Raji (cell line): ENCODE measurements around the gene RGCC.

Source experiments
- POLR2A ChIP-seq: IDR thresholded peaks from 2 replicates; pipeline ENCODE4 v1.6.1; 2011; ENCODE audit warnings: low read depth, low read length, control low read depth; ENCODE audit not compliant: insufficient read depth

Gene RGCC

GRCh38 chr13:41467425-41467945 lies 10.1 kb downstream of the RGCC start:
- TF ChIP-seq POLR2A, result no peak

- TF ChIP-seq POLR2A, result no peak
Observed at GRCh38 chr13:41468631-41469030, 11.3 kb downstream of the RGCC start.

- TF ChIP-seq POLR2A, result no peak
Observed at GRCh38 chr13:41470196-41470595, 12.8 kb downstream of the RGCC start.

GRCh38 chr13:41471785-41472184 lies 14.4 kb downstream of the RGCC start:
- no peak for TF ChIP-seq POLR2A

GRCh38 chr13:41487222-41487621 lies 29.9 kb downstream of the RGCC start:
- no peak for TF ChIP-seq POLR2A

GRCh38 chr13:41488124-41488523 lies 30.8 kb downstream of the RGCC start:
- TF ChIP-seq POLR2A, result no peak

- TF ChIP-seq POLR2A, result no peak
Observed at GRCh38 chr13:41490371-41491015, 33.1 kb downstream of the RGCC start.

- TF ChIP-seq POLR2A, result no peak
Observed at GRCh38 chr13:41491436-41491835, 34.1 kb downstream of the RGCC start.

GRCh38 chr13:41492432-41493260 lies 35.3 kb downstream of the RGCC start:
- peak; percentile 29; the same call in 1 of the 2 replicates for TF ChIP-seq POLR2A

- no peak for TF ChIP-seq POLR2A
Observed at GRCh38 chr13:41494202-41494601, 36.9 kb downstream of the RGCC start.

- TF ChIP-seq POLR2A, result no peak
Observed at GRCh38 chr13:41495044-41495443, 37.7 kb downstream of the RGCC start.

GRCh38 chr13:41496420-41497234 lies 39.3 kb downstream of the RGCC start:
- no peak for TF ChIP-seq POLR2A

GRCh38 chr13:41497436-41497835 lies 40.1 kb downstream of the RGCC start:
- TF ChIP-seq POLR2A, result no peak

GRCh38 chr13:41499452-41499851 lies 42.1 kb downstream of the RGCC start:
- no peak for TF ChIP-seq POLR2A

- TF ChIP-seq POLR2A, result no peak
Observed at GRCh38 chr13:41500511-41500910, 43.2 kb downstream of the RGCC start.
